Activated CD8-positive, alpha-beta memory T cell treated with anti-CD3 and anti-CD28 coated beads for 1 hour (primary cell): ENCODE data around the gene KCNK2.
"Not testable (repeated sequence)": the region's sequence is repeated elsewhere in the genome, so short reads cannot be mapped to it uniquely, and the experiment has no call there.

Experiments used
- DNase-seq, 2 donors: peaks; one replicate each; pipeline ENCODE4 v3.0.0-alpha.2; 2020; ENCODE audit warnings: low read depth in 1 of 2; ENCODE audit errors: extremely low read depth in 1 of 2

Gene KCNK2

DNA sequence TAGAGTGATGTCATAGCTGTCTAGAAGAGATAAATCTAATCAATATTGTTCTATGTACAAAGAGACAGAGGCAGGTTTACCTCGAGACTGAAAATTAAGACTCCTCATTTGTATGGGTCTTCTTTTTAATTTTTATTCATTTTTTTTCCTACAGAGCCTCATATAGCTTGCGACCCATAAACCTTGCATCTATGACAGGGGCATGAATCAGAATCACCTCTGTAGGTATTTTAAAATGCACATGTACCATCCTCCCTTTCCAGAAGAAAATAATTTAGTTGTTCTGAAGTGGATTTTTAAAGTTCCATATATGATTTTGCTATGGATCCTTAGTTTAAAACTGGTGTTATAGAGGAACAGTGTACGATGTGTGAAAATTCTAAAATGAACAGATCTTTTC lies 64.5 kb downstream of the KCNK2 start:
- no peak for DNase-seq

DNA sequence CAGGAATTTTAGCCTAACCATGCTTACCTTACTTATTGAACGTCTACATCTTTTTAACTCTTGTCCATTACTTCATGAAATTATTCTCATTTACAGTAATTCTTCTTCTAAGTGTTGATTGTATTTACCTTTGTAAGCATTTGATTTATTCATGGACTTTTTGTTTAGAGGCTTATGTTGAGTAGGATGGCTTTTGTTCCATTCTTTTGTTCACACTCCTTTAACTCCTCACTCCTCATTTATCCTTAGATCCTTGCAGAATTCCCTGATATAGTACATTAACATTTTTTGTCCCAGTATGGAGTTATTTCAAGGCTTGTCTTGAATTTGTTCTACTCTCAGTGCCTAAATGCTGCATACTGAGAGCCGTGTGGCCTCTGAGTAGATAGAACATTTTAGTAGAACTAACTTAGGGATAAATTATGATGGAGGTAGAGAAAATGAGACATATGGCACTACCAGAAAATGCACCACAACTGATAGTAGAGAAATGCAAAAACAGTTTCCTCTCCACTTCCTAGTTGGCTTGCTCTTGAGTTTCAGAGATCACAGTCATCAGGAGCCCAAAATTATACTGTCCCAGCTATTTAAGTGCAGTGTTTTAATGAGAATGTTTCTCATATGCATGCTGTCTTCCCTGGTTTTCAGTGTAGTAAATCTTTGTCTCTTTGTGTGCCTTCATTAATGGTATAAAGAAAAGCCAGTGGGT lies 69.5 kb downstream of the KCNK2 start:
- DNase-seq = no peak

DNA sequence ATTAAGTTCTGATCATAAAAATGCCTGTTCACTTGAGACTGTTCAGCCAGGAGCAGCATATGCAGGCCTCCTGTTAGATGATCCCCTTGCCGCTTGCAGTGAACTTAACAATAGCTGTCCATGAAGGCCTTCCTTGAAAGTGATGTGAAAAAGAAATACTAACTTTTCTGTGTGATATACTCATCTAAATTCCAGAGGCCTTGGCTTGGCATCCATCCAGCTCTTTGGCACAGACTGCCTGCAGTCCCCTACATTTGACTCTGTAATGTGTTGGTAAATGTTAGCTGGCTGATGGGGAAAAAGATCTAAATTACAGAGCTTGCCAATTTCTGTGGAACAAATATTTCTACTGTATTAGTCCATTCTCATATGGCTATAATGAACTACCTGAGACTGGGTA lies 73.7 kb downstream of the KCNK2 start:
- no peak for DNase-seq

DNA sequence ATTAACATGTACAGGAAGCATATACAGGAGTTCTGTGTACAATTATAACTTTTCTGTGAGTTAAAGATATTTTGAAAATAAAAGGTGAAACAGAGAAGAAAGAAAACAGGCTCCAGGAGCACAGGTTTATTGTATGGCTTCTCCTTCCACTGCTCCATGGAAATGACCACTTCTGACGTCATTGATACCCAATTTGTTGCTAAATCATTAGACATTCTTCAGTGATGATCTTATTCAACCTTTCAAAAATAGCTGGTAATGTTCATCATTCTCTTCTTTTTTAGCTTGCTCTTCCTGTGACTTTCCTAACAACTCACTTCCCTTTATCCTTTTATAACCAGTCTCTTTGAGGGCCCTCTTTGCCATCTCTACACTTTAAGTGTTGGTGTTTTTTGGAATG lies 77.8 kb downstream of the KCNK2 start:
- no peak for DNase-seq

DNA sequence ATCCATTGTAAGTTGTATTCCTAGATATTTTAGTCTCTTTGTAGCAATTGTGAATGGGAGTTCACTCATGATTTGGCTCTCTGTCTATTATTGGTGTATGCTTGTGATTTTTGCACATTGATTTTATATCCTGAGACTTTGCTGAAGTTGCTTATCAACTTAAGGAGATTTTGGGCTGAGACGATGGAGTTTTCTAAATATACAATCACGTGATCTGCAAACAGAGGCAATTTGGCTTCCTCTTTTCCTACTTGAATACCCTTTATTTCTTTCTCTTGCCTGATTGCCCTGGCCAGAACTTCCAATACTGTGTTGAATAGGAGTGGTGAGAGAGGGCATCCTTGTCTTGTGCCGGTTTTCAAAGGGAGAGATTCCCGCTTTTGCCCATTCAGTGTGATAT lies 80.6 kb downstream of the KCNK2 start:
- DNase-seq = not testable (repeated sequence)

DNA sequence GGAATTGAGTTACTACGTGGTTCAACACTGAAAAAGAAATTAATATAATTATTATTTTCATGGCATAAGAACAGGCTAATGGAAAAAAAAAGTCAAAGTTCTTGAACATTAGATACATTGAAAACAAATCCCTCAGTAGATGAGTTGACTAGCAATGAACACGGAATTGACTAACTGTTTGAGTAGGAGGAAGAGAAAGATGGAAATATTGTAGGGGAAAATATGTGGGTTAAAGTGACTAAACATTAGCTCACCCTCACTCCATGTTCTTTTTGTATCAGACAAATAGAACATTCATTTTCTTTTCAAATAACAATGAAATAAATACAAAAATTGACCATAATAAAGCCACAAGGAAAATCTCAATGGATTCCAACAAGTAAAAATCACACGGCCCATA lies 84.3 kb downstream of the KCNK2 start:
- no peak for DNase-seq

DNA sequence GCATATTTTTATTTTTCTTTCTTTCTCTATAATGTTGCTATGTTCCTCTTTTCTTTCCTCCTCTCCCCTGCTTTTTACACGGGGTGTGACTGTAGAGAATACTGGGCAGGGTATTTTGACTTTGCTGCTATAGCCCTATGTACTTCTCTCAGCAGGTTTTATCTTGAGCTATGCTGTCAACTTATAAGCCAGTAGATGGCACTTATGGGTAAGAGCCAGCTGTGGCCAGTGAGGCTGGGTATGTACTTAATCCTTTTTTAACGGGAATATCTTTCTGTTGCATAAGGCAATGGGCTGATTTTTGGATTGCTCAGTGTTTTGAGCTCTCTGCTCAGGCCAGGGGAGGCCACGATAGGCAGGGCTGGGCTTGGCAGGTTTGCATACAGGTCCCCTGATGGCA lies 99.0 kb downstream of the KCNK2 start:
- no peak for DNase-seq

DNA sequence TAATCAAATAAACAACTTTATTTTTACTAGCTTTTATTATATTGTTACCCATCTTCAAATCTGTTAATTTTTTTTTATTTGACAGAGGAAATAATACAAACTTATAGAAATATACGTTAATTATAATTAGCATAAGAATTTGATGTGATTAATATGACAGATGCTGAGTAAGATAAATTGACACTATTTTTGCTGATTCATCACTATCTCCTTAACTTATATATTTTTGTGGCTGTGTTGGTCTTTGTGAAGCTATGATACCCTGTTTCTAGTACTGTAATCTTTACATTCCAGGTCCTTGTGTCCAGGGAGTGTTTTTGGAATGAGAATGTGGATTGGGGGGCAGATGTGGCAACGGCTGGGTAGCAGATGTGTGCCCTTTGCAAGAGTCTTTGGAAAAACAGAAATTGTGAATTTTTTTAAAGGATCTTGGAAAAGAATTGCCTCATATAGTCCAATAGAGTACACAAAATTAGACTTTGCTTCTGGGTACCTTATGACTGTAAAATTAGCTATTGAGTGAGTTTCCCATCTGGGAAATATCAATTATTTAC lies 102.6 kb downstream of the KCNK2 start:
- DNase-seq = no peak

DNA sequence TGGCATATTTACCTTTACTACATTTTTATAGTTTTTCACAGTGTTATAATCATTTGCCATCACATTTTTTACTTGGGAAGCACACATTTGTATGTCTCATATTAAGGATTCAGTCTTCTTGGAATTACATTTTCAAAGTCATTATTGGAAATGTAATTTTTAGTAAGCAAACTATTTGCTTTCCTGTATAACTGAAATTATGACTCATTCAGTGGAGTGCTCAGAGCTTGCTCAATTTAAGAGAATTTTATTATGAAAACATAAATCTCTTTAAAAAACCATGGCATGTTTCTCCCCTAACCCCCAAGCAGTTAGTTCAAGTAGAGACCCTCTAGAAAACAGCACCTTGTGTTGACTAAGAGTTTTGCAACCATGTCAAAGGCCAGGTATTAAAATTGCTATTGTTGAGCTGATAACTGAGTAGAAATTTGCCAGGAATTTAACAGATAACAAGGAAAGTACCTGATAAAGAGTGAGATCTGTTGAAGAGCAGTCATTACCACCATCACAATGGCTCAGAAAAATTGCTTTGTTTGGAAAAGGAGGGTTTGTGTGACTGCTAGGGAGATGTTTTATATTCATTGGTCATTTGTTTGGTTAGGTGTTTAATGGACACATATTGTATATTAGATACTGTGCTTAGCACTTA lies 105.9 kb downstream of the KCNK2 start:
- no peak for DNase-seq

DNA sequence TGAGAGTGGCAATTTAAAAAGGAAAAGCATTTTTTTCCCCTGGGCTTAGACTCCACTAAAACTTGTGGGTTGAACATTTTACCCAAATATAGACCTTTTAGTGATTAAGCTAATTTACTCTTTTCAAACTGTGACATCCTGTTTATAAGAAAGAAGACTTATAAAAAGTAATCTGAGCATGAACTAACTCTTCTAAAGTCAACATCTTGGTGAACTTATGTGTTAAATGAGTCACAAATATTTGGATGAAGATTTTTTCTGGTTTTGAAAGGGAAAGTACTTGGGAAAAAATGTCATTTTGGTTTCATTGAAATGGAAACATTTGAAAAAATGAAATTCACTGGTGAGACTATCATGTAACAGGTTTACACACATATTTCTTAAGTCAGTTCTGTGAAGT lies 109.8 kb downstream of the KCNK2 start:
- no peak for DNase-seq

DNA sequence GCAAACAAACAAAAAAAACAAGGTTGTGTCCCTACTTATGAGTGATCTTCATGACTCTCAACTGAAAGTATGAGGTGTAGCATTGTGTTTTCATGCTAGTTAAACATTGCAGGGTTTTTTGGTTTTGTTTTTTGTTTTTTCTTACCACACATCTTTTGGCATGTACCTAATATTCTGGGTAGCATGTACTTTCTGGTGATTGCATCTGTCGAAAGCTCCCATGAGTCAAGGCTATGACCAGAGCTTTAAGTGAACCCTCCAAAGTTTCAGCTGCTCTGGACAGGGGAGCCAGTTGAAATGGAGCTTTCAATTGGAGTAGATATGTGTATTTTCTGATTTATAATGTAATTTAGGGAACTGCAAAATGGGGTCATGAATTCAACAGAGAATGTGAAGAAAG lies 115.5 kb downstream of the KCNK2 start:
- DNase-seq = no peak

DNA sequence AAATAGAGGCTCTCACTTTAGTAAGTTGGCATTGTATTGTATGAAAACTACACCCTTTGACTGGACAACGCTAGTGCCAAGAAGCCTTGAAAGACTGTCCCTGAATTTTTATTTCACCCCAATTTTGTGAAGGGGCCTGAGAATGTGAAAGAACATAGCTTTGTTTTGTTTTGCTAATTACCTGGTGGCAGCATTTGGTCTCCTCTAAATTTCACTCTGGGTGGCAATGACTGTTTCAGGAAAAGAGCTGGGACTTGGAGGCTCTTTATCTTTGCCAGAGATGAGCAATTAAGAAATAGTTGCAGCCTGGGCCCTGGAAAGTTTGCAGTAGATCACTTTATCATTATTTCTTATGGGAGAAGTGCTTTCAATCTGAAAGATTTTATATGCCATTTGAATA lies 117.6 kb downstream of the KCNK2 start:
- no peak for DNase-seq

DNA sequence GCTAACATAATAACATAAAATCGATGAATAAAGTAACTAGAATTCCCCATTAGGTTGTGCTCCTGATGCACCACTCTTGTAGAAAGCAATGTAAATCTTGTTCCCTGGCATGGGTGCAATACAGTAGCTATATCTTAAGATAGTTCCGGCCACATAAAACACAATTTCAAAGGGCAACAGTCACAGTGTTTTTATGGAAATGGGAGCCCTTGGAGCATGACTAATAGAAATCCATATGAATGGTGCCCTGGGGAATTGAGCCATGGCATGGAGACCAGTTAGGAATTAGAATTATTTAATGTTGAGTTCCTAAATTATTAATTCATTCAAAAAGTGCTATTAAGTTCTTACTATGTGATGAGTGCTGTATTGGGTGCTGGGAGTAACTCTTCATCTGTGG lies 118.7 kb downstream of the KCNK2 start:
- no peak for DNase-seq

DNA sequence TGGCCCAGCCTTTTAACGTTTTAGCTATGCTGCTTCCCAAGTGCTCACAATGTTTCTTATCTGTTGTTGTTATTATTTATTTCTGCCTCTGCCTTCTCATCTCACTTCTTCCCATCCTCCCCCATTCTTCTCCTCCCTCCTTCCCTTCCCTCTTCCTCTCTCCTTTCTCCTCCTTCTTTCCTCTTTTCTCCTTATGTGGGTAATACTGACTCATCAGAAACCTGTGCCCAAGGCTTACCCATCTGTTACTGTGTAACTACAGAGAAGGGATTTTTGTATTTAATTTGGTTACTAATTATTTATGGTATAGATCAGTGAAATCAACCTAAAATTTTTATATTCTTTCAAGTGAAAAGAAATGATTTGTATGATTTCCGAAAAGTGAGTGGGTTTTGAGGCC lies 120.3 kb downstream of the KCNK2 start:
- DNase-seq = no peak

DNA sequence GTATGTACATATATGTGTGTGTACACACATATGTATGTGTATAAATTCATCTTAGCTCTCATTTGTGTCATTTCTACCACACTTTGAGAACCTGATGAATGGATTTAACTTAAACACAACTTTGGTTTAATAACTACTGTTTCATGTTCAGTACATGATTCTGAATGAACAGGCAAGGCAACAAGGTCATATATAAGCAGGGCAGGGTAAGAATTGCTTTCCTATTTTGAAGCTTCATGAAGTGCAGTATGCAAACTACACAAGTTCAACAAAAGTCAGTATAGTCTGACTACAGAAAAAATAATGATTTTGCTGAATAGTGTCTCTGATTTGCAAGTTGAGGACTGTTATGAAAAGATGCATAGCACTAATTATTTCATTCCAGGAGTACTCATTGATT lies 127.6 kb downstream of the KCNK2 start:
- no peak for DNase-seq

DNA sequence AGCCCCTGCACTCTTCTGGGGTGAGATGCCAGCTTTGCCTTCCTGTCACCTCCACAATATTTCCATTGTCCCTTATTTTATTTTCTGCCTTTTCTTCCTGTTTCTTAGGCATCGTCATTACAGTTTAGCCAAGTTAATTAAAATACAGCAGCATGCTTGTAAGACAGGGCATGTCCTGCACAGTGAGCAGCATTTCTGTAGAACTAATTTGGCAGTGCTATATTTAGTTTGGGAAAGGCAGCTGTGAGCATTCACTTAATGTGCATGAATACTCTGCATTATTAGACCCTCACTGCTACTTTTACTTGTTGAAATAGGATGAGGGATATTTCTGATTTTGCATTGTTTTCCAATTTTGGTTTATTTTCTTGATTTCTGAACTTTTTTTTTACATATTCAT lies 133.3 kb downstream of the KCNK2 start:
- no peak for DNase-seq

DNA sequence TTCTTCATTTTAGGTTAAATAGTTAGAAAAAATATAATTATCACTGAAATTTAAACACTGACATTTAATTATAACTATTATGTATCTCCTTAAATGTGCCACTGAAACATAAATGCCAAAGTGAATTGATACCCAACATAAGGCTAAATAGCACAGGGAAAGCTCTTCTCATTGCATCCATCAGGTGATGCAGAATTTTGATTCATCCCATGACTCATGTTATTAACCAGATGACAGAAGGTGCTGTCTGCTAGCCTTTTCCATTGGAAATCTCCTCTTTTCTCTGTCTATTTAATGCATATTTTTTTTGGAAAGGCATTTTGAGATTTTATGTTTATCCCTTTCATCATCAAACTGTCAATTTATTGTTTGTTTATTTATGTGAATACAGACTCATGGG lies 136.8 kb downstream of the KCNK2 start:
- no peak for DNase-seq

DNA sequence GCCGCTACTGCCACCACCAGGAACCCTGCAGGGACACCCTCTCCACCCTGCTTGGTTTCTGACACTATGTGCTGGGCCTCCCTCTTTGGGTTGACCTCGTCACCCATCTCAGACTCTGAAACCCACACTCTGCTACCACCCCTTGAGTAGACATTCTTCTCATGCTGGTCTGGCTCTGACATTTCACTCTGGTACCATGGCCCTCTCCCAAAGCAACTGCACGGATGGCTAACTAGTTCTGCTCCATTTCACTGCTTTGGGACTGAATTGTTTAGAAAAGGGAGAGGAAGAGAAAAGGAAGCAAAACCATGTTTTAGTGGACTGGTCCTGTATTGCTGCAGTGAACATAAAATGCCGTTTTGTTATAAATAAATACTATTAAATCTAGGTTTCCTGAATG lies 137.8 kb downstream of the KCNK2 start:
- DNase-seq = no peak

DNA sequence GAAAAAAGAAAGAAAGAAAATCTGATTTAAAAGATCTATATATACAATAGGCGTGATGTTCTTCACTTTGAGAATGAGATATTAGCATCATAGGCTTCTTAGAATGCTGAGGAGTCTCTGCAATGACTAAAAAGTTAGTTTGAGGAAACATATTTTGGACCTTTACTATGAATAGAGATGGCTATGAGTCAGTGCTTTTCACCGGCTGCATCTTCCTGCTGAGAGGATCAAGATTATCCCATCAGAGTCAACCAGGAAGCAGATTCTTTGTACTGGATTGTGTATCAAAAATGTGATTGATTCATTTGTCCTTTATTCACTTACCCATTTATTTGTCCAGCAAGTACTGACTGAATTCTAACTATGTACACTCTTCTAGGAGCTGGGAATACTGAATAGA lies 144.2 kb downstream of the KCNK2 start:
- DNase-seq = no peak

DNA sequence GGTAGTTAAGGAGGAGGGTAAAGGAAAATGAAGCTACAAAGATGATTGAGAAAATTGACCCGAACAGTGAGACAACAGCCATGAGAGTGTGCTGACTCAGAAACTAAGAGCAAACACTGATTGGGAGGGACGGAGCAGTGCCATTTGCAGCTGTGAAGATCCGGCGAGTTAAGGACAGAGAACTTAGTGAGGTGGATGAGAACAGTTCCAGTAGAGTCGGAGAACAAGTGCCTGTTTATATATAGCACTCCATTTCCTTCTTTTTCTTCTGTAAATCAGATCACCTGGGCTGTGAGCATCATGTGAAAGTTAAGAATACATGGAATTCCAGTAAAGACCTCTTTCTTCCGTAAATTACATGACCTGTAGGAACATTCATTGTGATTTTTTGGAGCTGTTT lies 145.7 kb downstream of the KCNK2 start:
- no peak for DNase-seq

DNA sequence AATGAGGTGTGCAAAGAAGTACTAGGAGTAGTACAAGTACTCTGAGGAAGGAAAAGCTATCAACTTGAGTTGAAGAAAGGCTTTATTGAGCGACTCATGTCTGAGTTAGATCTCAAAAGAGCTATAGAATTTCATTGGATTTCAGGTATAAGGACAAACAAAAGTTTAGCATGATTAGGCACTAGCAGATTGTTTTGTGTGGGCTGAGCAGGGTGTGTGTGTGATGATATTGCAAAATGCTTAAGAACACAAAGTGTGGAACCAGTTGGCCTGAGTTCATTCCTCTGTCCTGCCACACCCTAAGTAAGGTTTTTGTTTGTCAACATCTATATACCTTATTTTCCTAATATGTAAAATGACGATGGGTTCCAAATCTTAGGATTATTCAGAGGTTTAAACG lies 158.9 kb downstream of the KCNK2 start:
- DNase-seq = no peak

DNA sequence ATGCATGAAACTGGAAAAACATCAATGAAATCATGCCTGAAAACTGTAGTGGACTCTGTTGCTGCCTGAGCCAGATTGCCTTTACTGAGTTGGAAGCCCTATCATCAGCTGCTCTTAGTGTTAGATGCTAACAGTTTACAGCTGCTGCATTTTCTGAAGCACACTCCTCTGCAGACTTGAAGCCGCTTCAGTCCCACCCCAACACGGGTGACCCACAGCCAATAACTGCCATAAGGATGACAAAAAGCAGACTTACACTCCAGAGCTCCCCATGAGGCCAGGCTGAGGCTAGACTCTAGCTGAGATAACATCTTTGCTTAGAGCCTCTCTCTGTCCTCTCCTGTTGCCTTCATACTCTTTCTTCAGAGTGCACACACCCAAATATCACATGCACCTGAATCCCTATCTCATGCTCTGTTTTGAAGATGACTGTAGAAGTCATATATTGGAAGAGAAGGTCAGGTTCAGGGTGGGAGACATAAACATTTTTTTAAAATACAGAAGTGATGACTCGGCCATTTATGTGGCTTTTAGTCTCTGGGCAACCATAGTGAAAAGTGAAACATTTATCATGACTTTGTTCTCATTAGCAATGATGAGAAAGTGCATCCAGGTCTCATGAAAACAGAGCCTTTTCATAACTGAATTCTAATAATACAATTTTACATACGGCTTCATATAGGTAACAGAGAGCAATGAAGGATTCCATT lies 161.0 kb downstream of the KCNK2 start:
- no peak for DNase-seq
